ENCODE results near the gene USP34. TPM values are rescaled to one million over a fixed set of nuclear protein-coding genes. Genes with fewer than 3 reads are reported as not detected.

The USP34 gene
- total and polyA plus RNA-seq, 9 of the 15 experiments (the other 6 are each of a cell fraction or from before 2014, with no cell fraction given), result 19.8 to 108 (median 67.8) TPM

DNA sequence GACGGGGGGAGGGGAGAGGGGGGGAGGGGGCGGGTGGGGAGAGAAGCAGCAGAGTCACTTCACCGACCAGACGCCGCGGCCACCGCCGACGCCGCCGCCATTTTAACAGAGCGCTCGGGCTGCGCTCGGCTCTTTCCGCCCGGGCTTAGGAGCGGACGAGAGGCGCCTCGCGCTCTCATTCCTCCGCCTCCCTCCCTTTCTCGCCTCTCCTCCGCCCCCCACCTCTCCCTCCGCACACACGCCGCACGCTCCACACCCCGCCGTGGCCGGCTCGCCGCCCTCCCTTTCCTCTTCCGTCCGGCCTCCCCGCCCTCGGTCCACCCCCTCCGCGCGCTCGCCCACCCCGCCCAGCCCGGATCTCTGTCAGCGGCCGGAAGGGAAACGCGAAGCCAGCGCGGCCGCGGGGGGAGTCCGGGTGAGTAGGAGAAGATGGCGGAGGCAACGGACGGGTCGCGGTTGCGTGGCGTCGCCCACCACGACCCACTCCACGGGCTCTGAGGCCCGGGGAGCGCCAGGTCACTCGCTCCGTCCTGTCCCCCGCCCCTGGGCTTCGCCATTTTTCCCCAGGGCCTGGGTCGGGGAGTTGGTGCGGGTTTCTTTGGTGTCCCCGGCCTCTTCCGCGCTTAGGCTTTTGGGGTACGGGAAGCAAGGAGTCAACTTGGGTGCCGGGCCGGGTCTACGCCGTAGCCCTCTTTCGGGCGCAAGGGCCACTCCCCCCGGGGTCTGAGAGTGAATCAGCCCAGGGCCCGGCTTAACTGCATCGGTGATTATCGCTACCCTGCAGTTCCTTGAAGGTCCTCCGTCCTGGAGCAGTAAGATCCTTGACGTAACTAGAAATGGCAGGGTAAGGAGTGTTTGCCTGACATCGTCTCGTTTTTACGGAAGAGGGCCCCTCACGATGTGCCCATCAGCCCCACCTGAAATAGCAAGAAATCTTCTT is at the start of gene USP34 (continued):
- TF ChIP-seq, protein P1, sequence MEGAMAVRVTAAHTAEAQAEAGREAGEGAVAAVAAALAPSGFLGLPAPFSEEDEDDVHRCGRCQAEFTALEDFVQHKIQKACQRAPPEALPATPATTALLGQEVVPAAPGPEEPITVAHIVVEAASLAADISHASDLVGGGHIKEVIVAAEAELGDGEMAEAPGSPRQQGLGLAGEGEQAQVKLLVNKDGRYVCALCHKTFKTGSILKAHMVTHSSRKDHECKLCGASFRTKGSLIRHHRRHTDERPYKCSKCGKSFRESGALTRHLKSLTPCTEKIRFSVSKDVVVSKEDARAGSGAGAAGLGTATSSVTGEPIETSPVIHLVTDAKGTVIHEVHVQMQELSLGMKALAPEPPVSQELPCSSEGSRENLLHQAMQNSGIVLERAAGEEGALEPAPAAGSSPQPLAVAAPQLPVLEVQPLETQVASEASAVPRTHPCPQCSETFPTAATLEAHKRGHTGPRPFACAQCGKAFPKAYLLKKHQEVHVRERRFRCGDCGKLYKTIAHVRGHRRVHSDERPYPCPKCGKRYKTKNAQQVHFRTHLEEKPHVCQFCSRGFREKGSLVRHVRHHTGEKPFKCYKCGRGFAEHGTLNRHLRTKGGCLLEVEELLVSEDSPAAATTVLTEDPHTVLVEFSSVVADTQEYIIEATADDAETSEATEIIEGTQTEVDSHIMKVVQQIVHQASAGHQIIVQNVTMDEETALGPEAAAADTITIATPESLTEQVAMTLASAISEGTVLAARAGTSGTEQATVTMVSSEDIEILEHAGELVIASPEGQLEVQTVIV (CRISPR knock-in tag; IDR thresholded peaks at IDR 0.05; ENCODE audit: borderline replicate concordance), result no peak
- TF ChIP-seq HEY1 (CRISPR knock-in tag; IDR thresholded peaks at IDR 0.05; ENCODE audit: borderline replicate concordance) (no peak), HDGF (IDR thresholded peaks at IDR 0.05) (no peak), TCF3 (CRISPR knock-in tag; IDR thresholded peaks at IDR 0.05) (0 out of 2 replicates have a peak, but pooled peaks have one; percentile 13), BRCA1 (IDR thresholded peaks at IDR 0.05) (no peak), BRCA1 (CRISPR knock-in tag; IDR thresholded peaks at IDR 0.05) (no peak), CBX3 (IDR thresholded peaks at IDR 0.05; ENCODE audit: borderline replicate concordance in 1 of 2, low read length in 2 of 2) (no peak), ZNF324 (CRISPR knock-in tag; IDR thresholded peaks at IDR 0.05) (no peak), RBBP5 (IDR thresholded peaks at IDR 0.05; ENCODE audit: borderline replicate concordance, insufficient read depth, low read length, poor library complexity, severe bottlenecking) (peak; percentile 75), PML (IDR thresholded peaks at IDR 0.05; ENCODE audit: low read length) (peak; percentile 80), CCAR2 (IDR thresholded peaks at IDR 0.05; ENCODE audit: low read depth, low read length) (no peak), NR4A1 (CRISPR knock-in tag; IDR thresholded peaks at IDR 0.05) (no peak), NR4A1 (tag; IDR thresholded peaks at IDR 0.05) (no peak), ZNF668 (CRISPR knock-in tag; IDR thresholded peaks at IDR 0.05) (no peak), ZNF140 (CRISPR knock-in tag; IDR thresholded peaks at IDR 0.05) (no peak), STAT5A (IDR thresholded peaks at IDR 0.05; ENCODE audit: borderline replicate concordance, low read length) (no peak), CBX1 (IDR thresholded peaks at IDR 0.05; ENCODE audit: low read depth) (peak; percentile 95), ZFP30 (CRISPR knock-in tag; IDR thresholded peaks at IDR 0.05; ENCODE audit: borderline replicate concordance) (no peak)
- TF ChIP-seq, protein P2, sequence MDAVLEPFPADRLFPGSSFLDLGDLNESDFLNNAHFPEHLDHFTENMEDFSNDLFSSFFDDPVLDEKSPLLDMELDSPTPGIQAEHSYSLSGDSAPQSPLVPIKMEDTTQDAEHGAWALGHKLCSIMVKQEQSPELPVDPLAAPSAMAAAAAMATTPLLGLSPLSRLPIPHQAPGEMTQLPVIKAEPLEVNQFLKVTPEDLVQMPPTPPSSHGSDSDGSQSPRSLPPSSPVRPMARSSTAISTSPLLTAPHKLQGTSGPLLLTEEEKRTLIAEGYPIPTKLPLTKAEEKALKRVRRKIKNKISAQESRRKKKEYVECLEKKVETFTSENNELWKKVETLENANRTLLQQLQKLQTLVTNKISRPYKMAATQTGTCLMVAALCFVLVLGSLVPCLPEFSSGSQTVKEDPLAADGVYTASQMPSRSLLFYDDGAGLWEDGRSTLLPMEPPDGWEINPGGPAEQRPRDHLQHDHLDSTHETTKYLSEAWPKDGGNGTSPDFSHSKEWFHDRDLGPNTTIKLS (IDR thresholded peaks at IDR 0.05; ENCODE audit: borderline replicate concordance, low read depth), result peak; percentile 83; the same call in 1 of the 2 replicates
- TF ChIP-seq, protein P3, sequence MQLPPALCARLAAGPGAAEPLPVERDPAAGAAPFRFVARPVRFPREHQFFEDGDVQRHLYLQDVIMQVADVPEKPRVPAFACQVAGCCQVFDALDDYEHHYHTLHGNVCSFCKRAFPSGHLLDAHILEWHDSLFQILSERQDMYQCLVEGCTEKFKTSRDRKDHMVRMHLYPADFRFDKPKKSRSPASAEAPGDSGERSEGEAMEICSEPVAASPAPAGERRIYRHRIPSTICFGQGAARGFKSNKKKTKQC (CRISPR knock-in tag; IDR thresholded peaks at IDR 0.05), result peak; percentile 66; the same call in 1 of the 2 replicates
- TF ChIP-seq, protein P4, sequence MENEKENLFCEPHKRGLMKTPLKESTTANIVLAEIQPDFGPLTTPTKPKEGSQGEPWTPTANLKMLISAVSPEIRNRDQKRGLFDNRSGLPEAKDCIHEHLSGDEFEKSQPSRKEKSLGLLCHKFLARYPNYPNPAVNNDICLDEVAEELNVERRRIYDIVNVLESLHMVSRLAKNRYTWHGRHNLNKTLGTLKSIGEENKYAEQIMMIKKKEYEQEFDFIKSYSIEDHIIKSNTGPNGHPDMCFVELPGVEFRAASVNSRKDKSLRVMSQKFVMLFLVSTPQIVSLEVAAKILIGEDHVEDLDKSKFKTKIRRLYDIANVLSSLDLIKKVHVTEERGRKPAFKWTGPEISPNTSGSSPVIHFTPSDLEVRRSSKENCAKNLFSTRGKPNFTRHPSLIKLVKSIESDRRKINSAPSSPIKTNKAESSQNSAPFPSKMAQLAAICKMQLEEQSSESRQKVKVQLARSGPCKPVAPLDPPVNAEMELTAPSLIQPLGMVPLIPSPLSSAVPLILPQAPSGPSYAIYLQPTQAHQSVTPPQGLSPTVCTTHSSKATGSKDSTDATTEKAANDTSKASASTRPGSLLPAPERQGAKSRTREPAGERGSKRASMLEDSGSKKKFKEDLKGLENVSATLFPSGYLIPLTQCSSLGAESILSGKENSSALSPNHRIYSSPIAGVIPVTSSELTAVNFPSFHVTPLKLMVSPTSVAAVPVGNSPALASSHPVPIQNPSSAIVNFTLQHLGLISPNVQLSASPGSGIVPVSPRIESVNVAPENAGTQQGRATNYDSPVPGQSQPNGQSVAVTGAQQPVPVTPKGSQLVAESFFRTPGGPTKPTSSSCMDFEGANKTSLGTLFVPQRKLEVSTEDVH (IDR thresholded peaks at IDR 0.05; ENCODE audit: low read depth, partially characterized antibody), result no peak

All from K562 (cell line).